PC-3 (cell line): Measurements from ENCODE around the gene MS4A1. TPM values are rescaled to one million over a fixed set of nuclear protein-coding genes. Genes with fewer than 3 reads are reported as not detected.
"Not testable (repeated sequence)": the region's sequence is repeated elsewhere in the genome, so short reads cannot be mapped to it uniquely, and the experiment has no call there.

Experiments
- ATAC-seq: fragments of 200-7000 bp; cut with Tn5 transposase; 2 replicates; pipeline ENCODE4 v1.9.1; 2020; ENCODE audit warnings: mild to moderate bottlenecking, moderate library complexity
- BruUV-seq: library from RNA; stranded (reverse); fragments of 400-500 nt; replicated peaks from 2 replicates; lab custom pipeline; 2021; lab: Mats Ljungman, UMichigan
- CTCF ChIA-PET: fragments of 300-600 bp; sonication (Branson Sonifier 250); formaldehyde crosslinking; loops from one replicate; lab custom pipeline; 2022; ENCODE audit warnings: antibody characterized with exemption; lab: Charles Lee
- POLR2A ChIA-PET: fragments of 300-600 bp; sonication (Branson Sonifier 250); formaldehyde crosslinking; loops from one replicate; lab custom pipeline; 2022; ENCODE audit warnings: antibody characterized with exemption; ENCODE audit not compliant: unreplicated experiment; lab: Charles Lee
- DNase-seq: peaks from one replicate; pipeline ENCODE4 v3.0.0-alpha.2; 2015
- H2AFZ ChIP-seq: fragments of 300-600 bp; sonication (generic); 2 replicates; pipeline ENCODE4 v1.6.0; 2016; ENCODE audit warnings: antibody characterized with exemption, low read length
- H3F3A ChIP-seq: fragments of 300-600 bp; sonication (generic); one replicate; pipeline ENCODE4 v1.6.0; 2017; ENCODE audit warnings: antibody characterized with exemption, low read length, control low read depth, mild to moderate bottlenecking; ENCODE audit not compliant: unreplicated experiment
- H3K27ac ChIP-seq: fragments of 300-600 bp; sonication (generic); 2 replicates; pipeline ENCODE4 v1.5.1; 2016; ENCODE audit warnings: mild to moderate bottlenecking, low read length
- H3K27me3 ChIP-seq: fragments of 300-600 bp; sonication (generic); 2 replicates; pipeline ENCODE4 v1.6.1; 2016; ENCODE audit warnings: low read length, mixed read lengths
- H3K36me3 ChIP-seq: fragments of 300-600 bp; sonication (generic); 2 replicates; pipeline ENCODE4 v1.6.1; 2016; ENCODE audit warnings: low read depth, mixed run types, low read length, mixed read lengths
- H3K4me1 ChIP-seq: fragments of 300-600 bp; sonication (generic); 2 replicates; pipeline ENCODE4 v1.5.1; 2016; ENCODE audit warnings: low read length; ENCODE audit not compliant: insufficient read depth
- H3K4me2 ChIP-seq: fragments of 300-600 bp; sonication (generic); 2 replicates; pipeline ENCODE4 v1.6.0; 2016; ENCODE audit warnings: low read length
- H3K4me3 ChIP-seq: fragments of 300-600 bp; sonication (generic); 2 replicates; pipeline ENCODE4 v1.5.1; 2016; ENCODE audit warnings: mild to moderate bottlenecking, low read length, mixed read lengths
- H3K79me2 ChIP-seq: fragments of 300-600 bp; sonication (generic); 2 replicates; pipeline ENCODE4 v1.6.1; 2017; ENCODE audit warnings: low read length, mixed read lengths
- H3K9ac ChIP-seq: fragments of 300-600 bp; sonication (generic); 2 replicates; pipeline ENCODE4 v1.6.0; 2016; ENCODE audit warnings: mild to moderate bottlenecking, low read length
- H3K9me2 ChIP-seq: fragments of 300-600 bp; sonication (generic); replicated peaks from 2 replicates; pipeline ENCODE4 v1.6.1; 2016; ENCODE audit warnings: mixed run types, low read length, mixed read lengths
- H3K9me3 ChIP-seq: fragments of 300-600 bp; sonication (generic); 2 replicates; pipeline ENCODE4 v1.6.1; 2016; ENCODE audit warnings: low read length, mixed read lengths
- H4K20me1 ChIP-seq: fragments of 300-600 bp; sonication (generic); 2 replicates; pipeline ENCODE4 v1.6.1; 2016; ENCODE audit warnings: low read length, mixed read lengths
- CTCF ChIP-seq: fragments of 300-600 bp; sonication (generic); conservative IDR thresholded peaks from 2 replicates; pipeline ENCODE4 v1.5.1; 2017; ENCODE audit warnings: antibody characterized with exemption, low read depth, mild to moderate bottlenecking, low read length
- EZH2 ChIP-seq: fragments of 300-600 bp; sonication (generic); IDR thresholded peaks from one replicate; pipeline ENCODE4 v1.6.1; 2017; ENCODE audit warnings: antibody characterized with exemption, mild to moderate bottlenecking, low read length; ENCODE audit not compliant: unreplicated experiment
- EZH2phosphoT487 ChIP-seq: fragments of 300-600 bp; sonication (generic); IDR thresholded peaks from 2 replicates; pipeline ENCODE4 v1.6.1; 2018; ENCODE audit warnings: mild to moderate bottlenecking, antibody characterized with exemption, low read length, borderline replicate concordance
- intact Hi-C: fragments of 100-400 bp; cut with micrococcal nuclease; formaldehyde crosslinking; loops from 2 replicates; pipeline ENCODE4 v1.9.0; 2023
- total RNA-seq: library from RNA; depleted of rRNA; stranded (reverse); fragments of >200 nt; gene quantifications from 2 replicates; pipeline ENCODE4 v1.2.3, GENCODE V29; 2014

MS4A1 gene
- total RNA-seq, 1 experiment from 2014 or later: not detected

- H3K4me2 ChIP-seq, H2AFZ ChIP-seq, H3K27ac ChIP-seq, H3K79me2 ChIP-seq, H3K4me1 ChIP-seq, CTCF ChIA-PET, BruUV-seq, H3F3A ChIP-seq, H3K9me2 ChIP-seq, DNase-seq, H3K36me3 ChIP-seq, H4K20me1 ChIP-seq, POLR2A ChIA-PET, H3K4me3 ChIP-seq, H3K9ac ChIP-seq, H3K9me3 ChIP-seq, intact Hi-C loops, ATAC-seq: not testable (repeated sequence)
- peaks cover 52% of the 10 kb centered on the region for H3K27me3 ChIP-seq
Measured at GRCh38 chr11:60510209-60510608, 54.6 kb downstream of the MS4A1 start.

- BruUV-seq: no TSS peak
Measured at GRCh38 chr11:60511393-60511792, 55.7 kb downstream of the MS4A1 start.

GRCh38 chr11:60512651-60513225, 57.1 kb downstream of the MS4A1 start:
- H3K27ac ChIP-seq: no peak overlapping the region
- 0 out of 2 replicates have a peak, but pooled peaks cover 4% of the 10 kb centered on the region for H3K9me3 ChIP-seq
- intact Hi-C loops: no loop called here

More at GRCh38 chr11:60511393-60511792, 55.7 kb downstream of the MS4A1 start:
- Histone ChIP-seq H3K9me3 (0 out of 2 replicates have a peak, but pooled peaks cover 4% of the 10 kb centered on the region), H3K4me3 (no peak overlapping the region), H2AFZ (no peak overlapping the region), H3K27me3 (peaks cover 61% of the 10 kb centered on the region), H3F3A (no peaks in the 10 kb centered on the region), H3K36me3 (no peaks in the 10 kb centered on the region), H4K20me1 (no peaks in the 10 kb centered on the region), H3K9ac (no peak overlapping the region), H3K9me2 (no peaks in the 10 kb centered on the region), H3K4me1 (no peaks in the 10 kb centered on the region), H3K27ac (no peak overlapping the region), H3K4me2 (no peak overlapping the region), H3K79me2 (no peaks in the 10 kb centered on the region)
- POLR2A ChIA-PET: no interaction called here
- CTCF ChIA-PET: no interaction called here
- TF ChIP-seq CTCF (no peak), EZH2 (no peak), EZH2phosphoT487 (no peak)
- DNase-seq: no peak
- no peak for ATAC-seq
- intact Hi-C loops: no loop called here

More at GRCh38 chr11:60512651-60513225, 57.1 kb downstream of the MS4A1 start:
- no peak overlapping the region for H2AFZ ChIP-seq
- H3K79me2 ChIP-seq: no peaks in the 10 kb centered on the region
- no peak overlapping the region for H3K4me2 ChIP-seq
- no peaks in the 10 kb centered on the region for H3K9me2 ChIP-seq
- no peaks in the 10 kb centered on the region for H3K36me3 ChIP-seq
- BruUV-seq: no TSS peak
- POLR2A ChIA-PET: no interaction called here
- ATAC-seq (no peak), DNase-seq (no peak)
- no peaks in the 10 kb centered on the region for H3K4me1 ChIP-seq
- H3F3A ChIP-seq: no peaks in the 10 kb centered on the region
- peaks cover 65% of the 10 kb centered on the region for H3K27me3 ChIP-seq
- no peak overlapping the region for H3K4me3 ChIP-seq
- CTCF ChIA-PET: no interaction called here
- no peak overlapping the region for H3K9ac ChIP-seq
- TF ChIP-seq EZH2phosphoT487 (no peak), EZH2 (no peak), CTCF (no peak)
- no peaks in the 10 kb centered on the region for H4K20me1 ChIP-seq
